Brain microvascular endothelial cell (primary cell): ENCODE data around the gene LRMDA.
A peak's percentile ranks its signal among the peaks of the same experiment; 100 is the strongest.

Experiments
- DNase-seq: peaks from one replicate; pipeline ENCODE4 v3.0.0-alpha.2; 2020
- H3K27ac ChIP-seq: fragments of 250-450 bp; sonication (Bioruptor Pico); 2 replicates; pipeline ENCODE4 v1.5.1; 2020; ENCODE audit warnings: mild to moderate bottlenecking, moderate library complexity
- H3K27me3 ChIP-seq: fragments of 250-450 bp; sonication (Bioruptor Pico); replicated peaks from 2 replicates; pipeline ENCODE4 v1.5.1; 2020; ENCODE audit warnings: mild to moderate bottlenecking
- H3K36me3 ChIP-seq: fragments of 250-450 bp; sonication (Bioruptor Pico); replicated peaks from 2 replicates; pipeline ENCODE4 v1.5.1; 2020; ENCODE audit warnings: mild to moderate bottlenecking
- H3K4me3 ChIP-seq: 2 replicates; pipeline ENCODE4 v1.5.1; 2011; ENCODE audit warnings: low read depth, mild to moderate bottlenecking, control low read depth, low read length, moderate library complexity
- in situ Hi-C: cut with HindIII; loops from 2 replicates; pipeline ENCODE4 v1.10.0; 2017; ENCODE audit warnings: low sequenced_read_pairs, low pct_ligation_motif_present
- TF ChIP-seq, protein P1 (sequence below): IDR thresholded peaks from 2 replicates; pipeline ENCODE4 v1.5.1; 2011; ENCODE audit warnings: low read depth, mild to moderate bottlenecking, moderate library complexity, low read length, control low read depth, inconsistent platforms; ENCODE audit errors: missing control alignments

The LRMDA gene

DNA sequence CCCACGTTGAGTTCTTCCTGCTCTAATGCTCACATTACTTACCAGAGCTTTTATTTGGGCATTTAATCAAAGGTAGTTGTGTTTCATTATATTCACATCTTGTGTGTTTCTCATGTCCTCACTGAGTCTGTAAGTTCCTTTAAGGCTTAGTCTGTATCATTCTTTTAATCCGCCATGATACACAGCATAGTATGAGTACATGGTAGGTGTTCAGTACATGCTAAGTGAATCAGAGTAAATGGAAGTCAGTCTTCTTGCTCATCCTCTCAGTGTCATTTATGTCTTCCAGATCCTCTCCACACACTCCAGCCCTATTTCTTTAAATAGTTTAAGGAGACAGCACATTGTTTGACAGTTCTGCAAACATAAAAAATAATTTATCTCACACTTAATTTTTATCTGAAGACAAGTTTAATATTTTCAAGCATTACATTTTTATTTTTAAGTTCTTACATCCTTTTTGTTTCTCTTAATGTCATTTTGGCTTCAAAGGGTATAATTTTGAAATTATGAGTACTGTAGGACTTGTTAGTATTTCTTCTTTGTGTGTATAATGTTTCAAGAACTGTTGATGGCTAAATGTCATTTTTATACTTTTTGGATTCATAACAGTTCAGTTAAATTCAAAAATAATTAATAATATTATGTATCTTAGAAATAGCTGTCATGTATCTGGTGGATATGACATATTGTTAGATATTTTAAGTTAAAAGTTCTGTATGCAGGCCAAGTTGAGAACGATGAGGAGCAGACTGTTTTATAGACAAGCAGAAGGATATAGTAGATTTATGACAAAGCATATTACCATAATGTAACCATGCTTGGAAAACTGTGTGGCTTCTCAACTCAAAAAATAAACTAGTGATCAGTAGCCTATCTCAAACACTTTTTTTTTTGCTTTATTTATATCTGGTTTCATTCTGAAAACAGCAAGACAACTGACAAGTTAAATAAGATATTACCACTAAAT, 342.7 kb downstream of the LRMDA start:
- DNase-seq = no peak
- TF ChIP-seq, protein P1, sequence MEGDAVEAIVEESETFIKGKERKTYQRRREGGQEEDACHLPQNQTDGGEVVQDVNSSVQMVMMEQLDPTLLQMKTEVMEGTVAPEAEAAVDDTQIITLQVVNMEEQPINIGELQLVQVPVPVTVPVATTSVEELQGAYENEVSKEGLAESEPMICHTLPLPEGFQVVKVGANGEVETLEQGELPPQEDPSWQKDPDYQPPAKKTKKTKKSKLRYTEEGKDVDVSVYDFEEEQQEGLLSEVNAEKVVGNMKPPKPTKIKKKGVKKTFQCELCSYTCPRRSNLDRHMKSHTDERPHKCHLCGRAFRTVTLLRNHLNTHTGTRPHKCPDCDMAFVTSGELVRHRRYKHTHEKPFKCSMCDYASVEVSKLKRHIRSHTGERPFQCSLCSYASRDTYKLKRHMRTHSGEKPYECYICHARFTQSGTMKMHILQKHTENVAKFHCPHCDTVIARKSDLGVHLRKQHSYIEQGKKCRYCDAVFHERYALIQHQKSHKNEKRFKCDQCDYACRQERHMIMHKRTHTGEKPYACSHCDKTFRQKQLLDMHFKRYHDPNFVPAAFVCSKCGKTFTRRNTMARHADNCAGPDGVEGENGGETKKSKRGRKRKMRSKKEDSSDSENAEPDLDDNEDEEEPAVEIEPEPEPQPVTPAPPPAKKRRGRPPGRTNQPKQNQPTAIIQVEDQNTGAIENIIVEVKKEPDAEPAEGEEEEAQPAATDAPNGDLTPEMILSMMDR = no peak
- Histone ChIP-seq H3K27me3 (no peaks in the 10 kb centered on the region), H3K27ac (peak overlapping the region; percentile 74), H3K36me3 (no peaks in the 10 kb centered on the region), H3K4me3 (no peak overlapping the region)
- in situ Hi-C loops = no loop called here

DNA sequence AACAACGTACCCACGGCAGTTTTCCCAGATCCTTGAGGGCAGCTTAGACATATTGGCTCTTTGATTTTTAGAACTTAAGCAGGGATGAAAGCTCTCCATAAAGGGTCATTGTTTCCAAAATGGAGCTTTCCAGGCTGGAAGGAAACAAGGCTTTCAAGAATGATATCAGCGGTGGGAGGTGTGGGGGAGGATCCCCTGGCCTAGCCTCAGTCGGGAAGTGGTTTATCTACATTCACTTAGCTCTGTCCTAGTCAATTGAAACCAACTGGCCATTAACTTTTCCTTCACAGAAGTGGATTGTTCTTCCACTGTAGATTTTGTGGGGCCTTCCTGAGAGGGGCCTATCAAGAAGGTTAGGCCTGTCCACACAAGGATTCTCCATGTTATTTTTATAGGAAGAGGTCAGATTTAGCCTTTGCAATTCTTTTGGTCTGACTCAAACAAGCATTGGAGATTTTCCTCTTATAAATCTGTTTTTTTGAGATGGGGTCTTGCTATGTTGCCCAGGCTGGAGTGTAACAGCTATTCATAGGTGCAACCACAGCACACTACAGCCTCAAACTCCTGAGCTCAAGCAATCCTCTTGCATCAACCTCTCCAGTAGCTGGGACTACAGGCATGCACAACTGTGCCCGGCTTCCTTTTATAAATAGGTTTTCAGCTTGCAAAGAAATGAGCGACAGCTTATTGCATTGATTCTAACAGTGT, 343.5 kb downstream of the LRMDA start:
- no peak for DNase-seq
- no peaks in the 10 kb centered on the region for H3K36me3 ChIP-seq
- no peak overlapping the region for H3K27ac ChIP-seq
- no peak overlapping the region for H3K4me3 ChIP-seq
- no peaks in the 10 kb centered on the region for H3K27me3 ChIP-seq
- in situ Hi-C loops = no loop called here
- TF ChIP-seq, protein P1 = no peak

DNA sequence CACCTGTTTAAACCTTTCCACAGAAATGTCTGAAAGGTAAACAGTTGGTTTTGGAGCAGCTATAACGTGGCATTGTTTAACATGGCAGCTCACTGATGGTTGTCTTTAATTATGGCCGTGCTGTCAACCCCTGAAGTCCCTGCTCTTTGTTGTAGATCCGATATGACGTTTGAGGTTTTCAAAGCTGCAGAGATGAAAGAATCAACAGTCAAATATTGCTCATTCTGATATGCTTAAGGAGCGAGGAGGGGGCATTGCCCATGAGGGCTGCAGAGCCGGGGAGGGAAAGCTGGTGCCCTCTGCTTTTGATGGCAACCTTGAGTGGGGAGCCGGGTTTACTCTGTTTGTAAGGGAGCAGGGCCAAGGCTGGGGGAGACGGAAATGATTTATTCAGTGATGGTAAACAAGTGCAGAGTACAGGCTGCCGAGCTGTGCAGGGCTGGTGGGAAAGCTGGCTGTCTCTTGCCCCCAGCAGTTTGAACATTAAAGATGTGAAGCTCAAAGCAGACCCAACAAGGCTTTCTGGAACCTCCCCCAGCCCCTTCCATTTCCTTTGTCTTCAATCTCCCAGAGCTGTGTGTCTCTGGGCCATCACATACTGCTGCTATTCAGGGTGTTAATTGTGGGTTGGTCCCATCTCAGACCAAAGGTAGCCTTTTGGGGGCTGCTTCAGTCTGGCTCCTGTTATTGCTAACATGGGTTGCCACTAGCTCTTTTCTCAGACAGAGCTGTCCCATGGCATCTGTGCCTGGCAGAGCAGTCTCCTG, 345.5 kb downstream of the LRMDA start:
- no peak for DNase-seq
- in situ Hi-C loops = no loop called here
- TF ChIP-seq, protein P1 = no peak

DNA sequence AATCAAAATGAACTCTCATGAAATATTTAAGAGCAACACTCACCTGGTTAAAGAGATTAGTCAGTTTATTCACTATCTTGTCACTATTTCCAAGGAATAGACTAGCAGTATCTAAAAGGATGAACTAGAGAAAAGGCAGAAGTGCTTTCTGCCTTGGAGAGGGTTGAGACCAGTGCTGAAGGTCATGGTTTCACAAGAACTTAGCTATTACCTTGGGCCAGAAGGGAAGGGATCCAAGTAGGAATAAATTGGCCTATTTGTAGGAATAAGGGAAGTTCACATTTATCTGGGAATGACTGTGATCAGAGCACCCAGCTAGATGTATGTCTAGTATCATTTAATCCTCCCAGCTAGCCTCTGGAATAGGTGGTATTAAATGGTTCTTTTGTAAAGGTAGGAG, 347.2 kb downstream of the LRMDA start:
- no peaks in the 10 kb centered on the region for H3K36me3 ChIP-seq
- H3K4me3 ChIP-seq = no peak overlapping the region
- no peak for DNase-seq
- H3K27me3 ChIP-seq = peaks cover 2% of the 10 kb centered on the region
- TF ChIP-seq, protein P1 = no peak
- no peak overlapping the region for H3K27ac ChIP-seq
- in situ Hi-C loops = no loop called here

More for the DNA sequence above, 345.5 kb downstream of the LRMDA start:
- no peaks in the 10 kb centered on the region for H3K36me3 ChIP-seq
- H3K27me3 ChIP-seq = no peaks in the 10 kb centered on the region
- H3K27ac ChIP-seq = no peak overlapping the region
- no peak overlapping the region for H3K4me3 ChIP-seq

DNA sequence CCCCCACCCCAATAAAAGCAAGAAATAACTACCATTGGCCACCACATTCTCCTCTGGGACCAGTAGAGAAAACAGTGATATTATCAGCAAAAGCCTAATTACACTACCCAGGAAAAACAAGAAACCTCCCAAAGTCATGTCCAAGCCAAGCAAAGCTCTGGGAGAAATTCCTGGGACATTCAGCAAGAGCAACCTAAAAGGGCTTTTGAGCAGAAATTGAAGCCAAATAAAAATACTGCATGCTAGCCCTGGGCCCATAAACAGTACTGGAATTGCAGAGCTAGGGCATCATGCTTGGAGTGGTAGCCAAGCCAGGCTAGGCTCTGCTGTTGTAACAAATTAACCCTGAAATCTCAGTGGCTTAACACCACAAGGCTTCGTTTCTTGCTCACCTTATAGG, 347.9 kb downstream of the LRMDA start:
- Histone ChIP-seq H3K27me3 (peaks cover 2% of the 10 kb centered on the region), H3K36me3 (no peaks in the 10 kb centered on the region), H3K27ac (no peak overlapping the region), H3K4me3 (no peak overlapping the region)
- no peak for DNase-seq
- in situ Hi-C loops = no loop called here
- TF ChIP-seq, protein P1 = no peak
